ENCODE data around the gene CWC27. TPM values are rescaled to one million over a fixed set of nuclear protein-coding genes. Genes with fewer than 3 reads are reported as not detected.

Gene CWC27
- total RNA-seq, 1 donor = 7.5 TPM

- DNase-seq (ENCODE audit: low read depth in 2 of 3, low spot score in 2 of 3) = no peak
Observed at GRCh38 chr5:65061250-65061973, 292.7 kb downstream of the CWC27 start.

GRCh38 chr5:65061974-65062353 lies 293.2 kb downstream of the CWC27 start:
- no peak for DNase-seq (ENCODE audit: low read depth in 2 of 3, low spot score in 2 of 3)

GRCh38 chr5:65062469-65063083 lies 293.8 kb downstream of the CWC27 start:
- no peak for DNase-seq (ENCODE audit: low read depth in 2 of 3, low spot score in 2 of 3)

GRCh38 chr5:65065001-65065511 lies 296.3 kb downstream of the CWC27 start:
- no peak for DNase-seq (ENCODE audit: low read depth in 2 of 3, low spot score in 2 of 3)

- no peak for DNase-seq (ENCODE audit: low read depth in 2 of 3, low spot score in 2 of 3)
Observed at GRCh38 chr5:65066387-65067146, 297.8 kb downstream of the CWC27 start.

- no peak for DNase-seq (ENCODE audit: low read depth in 2 of 3, low spot score in 2 of 3)
Observed at GRCh38 chr5:65067147-65067506, 298.4 kb downstream of the CWC27 start.

Other genes with a start within 250 kb of the CWC27 start
- not detected for gene SHISAL2B, start 78.4 kb upstream of the CWC27 start, total RNA-seq
- 4.3 TPM for gene SREK1IP1, start 239 bp upstream of the CWC27 start, total RNA-seq